ENCODE measurements around the gene CEP41. TPM values are rescaled to one million over a fixed set of nuclear protein-coding genes. Genes with fewer than 3 reads are reported as not detected.

Gene CEP41
- total and polyA plus RNA-seq, 2 experiments from 2014 or later: 17.4 to 25.0 TPM

DNA sequence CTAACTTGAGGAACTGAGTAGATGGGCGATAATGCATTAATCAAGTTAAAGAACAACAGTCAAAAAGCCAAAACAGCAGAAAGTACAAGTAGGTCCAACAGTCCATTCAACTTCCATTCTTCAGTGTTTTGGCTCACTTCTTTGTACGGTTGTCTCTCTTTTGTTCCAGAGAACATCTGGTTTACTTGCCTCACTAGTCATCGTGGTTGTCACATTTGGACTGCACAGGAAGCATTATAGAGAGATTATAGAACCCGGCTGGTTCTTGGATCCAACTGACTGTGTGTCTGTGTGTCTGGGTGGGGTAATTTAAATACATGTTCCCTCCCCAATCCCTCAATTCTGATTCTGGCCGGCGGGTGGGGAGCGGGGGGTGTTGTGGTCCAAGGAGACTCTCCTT lies 1.8 kb upstream of the CEP41 start (continued):
- TF ChIP-seq, protein P1, sequence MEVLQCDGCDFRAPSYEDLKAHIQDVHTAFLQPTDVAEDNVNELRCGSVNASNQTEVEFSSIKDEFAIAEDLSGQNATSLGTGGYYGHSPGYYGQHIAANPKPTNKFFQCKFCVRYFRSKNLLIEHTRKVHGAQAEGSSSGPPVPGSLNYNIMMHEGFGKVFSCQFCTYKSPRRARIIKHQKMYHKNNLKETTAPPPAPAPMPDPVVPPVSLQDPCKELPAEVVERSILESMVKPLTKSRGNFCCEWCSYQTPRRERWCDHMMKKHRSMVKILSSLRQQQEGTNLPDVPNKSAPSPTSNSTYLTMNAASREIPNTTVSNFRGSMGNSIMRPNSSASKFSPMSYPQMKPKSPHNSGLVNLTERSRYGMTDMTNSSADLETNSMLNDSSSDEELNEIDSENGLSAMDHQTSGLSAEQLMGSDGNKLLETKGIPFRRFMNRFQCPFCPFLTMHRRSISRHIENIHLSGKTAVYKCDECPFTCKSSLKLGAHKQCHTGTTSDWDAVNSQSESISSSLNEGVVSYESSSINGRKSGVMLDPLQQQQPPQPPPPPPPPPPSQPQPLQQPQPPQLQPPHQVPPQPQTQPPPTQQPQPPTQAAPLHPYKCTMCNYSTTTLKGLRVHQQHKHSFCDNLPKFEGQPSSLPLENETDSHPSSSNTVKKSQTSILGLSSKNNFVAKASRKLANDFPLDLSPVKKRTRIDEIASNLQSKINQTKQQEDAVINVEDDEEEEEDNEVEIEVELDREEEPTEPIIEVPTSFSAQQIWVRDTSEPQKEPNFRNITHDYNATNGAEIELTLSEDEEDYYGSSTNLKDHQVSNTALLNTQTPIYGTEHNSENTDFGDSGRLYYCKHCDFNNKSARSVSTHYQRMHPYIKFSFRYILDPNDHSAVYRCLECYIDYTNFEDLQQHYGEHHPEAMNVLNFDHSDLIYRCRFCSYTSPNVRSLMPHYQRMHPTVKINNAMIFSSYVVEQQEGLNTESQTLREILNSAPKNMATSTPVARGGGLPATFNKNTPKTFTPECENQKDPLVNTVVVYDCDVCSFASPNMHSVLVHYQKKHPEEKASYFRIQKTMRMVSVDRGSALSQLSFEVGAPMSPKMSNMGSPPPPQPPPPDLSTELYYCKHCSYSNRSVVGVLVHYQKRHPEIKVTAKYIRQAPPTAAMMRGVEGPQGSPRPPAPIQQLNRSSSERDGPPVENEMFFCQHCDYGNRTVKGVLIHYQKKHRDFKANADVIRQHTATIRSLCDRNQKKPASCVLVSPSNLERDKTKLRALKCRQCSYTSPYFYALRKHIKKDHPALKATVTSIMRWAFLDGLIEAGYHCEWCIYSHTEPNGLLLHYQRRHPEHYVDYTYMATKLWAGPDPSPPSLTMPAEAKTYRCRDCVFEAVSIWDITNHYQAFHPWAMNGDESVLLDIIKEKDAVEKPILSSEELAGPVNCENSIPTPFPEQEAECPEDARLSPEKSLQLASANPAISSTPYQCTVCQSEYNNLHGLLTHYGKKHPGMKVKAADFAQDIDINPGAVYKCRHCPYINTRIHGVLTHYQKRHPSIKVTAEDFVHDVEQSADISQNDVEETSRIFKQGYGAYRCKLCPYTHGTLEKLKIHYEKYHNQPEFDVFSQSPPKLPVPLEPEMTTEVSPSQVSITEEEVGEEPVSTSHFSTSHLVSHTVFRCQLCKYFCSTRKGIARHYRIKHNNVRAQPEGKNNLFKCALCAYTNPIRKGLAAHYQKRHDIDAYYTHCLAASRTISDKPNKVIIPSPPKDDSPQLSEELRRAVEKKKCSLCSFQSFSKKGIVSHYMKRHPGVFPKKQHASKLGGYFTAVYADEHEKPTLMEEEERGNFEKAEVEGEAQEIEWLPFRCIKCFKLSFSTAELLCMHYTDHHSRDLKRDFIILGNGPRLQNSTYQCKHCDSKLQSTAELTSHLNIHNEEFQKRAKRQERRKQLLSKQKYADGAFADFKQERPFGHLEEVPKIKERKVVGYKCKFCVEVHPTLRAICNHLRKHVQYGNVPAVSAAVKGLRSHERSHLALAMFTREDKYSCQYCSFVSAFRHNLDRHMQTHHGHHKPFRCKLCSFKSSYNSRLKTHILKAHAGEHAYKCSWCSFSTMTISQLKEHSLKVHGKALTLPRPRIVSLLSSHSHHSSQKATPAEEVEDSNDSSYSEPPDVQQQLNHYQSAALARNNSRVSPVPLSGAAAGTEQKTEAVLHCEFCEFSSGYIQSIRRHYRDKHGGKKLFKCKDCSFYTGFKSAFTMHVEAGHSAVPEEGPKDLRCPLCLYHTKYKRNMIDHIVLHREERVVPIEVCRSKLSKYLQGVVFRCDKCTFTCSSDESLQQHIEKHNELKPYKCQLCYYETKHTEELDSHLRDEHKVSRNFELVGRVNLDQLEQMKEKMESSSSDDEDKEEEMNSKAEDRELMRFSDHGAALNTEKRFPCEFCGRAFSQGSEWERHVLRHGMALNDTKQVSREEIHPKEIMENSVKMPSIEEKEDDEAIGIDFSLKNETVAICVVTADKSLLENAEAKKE (CRISPR knock-in tag; IDR thresholded peaks at IDR 0.05): no peak
- TF ChIP-seq EZH2phosphoT487 (IDR thresholded peaks at IDR 0.05; ENCODE audit: unreplicated experiment) (no peak), POLR2AphosphoS5 (IDR thresholded peaks at IDR 0.05; ENCODE audit: low read depth) (no peak), JUNB (IDR thresholded peaks at IDR 0.05; ENCODE audit: unreplicated experiment) (no peak), NANOG (IDR thresholded peaks at IDR 0.05; ENCODE audit: borderline replicate concordance) (no peak)
- TF ChIP-seq, protein P2, sequence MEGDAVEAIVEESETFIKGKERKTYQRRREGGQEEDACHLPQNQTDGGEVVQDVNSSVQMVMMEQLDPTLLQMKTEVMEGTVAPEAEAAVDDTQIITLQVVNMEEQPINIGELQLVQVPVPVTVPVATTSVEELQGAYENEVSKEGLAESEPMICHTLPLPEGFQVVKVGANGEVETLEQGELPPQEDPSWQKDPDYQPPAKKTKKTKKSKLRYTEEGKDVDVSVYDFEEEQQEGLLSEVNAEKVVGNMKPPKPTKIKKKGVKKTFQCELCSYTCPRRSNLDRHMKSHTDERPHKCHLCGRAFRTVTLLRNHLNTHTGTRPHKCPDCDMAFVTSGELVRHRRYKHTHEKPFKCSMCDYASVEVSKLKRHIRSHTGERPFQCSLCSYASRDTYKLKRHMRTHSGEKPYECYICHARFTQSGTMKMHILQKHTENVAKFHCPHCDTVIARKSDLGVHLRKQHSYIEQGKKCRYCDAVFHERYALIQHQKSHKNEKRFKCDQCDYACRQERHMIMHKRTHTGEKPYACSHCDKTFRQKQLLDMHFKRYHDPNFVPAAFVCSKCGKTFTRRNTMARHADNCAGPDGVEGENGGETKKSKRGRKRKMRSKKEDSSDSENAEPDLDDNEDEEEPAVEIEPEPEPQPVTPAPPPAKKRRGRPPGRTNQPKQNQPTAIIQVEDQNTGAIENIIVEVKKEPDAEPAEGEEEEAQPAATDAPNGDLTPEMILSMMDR (conservative IDR thresholded peaks at IDR 0.05; ENCODE audit: low read depth in 2 of 2): no peak
- TF ChIP-seq, protein P3, sequence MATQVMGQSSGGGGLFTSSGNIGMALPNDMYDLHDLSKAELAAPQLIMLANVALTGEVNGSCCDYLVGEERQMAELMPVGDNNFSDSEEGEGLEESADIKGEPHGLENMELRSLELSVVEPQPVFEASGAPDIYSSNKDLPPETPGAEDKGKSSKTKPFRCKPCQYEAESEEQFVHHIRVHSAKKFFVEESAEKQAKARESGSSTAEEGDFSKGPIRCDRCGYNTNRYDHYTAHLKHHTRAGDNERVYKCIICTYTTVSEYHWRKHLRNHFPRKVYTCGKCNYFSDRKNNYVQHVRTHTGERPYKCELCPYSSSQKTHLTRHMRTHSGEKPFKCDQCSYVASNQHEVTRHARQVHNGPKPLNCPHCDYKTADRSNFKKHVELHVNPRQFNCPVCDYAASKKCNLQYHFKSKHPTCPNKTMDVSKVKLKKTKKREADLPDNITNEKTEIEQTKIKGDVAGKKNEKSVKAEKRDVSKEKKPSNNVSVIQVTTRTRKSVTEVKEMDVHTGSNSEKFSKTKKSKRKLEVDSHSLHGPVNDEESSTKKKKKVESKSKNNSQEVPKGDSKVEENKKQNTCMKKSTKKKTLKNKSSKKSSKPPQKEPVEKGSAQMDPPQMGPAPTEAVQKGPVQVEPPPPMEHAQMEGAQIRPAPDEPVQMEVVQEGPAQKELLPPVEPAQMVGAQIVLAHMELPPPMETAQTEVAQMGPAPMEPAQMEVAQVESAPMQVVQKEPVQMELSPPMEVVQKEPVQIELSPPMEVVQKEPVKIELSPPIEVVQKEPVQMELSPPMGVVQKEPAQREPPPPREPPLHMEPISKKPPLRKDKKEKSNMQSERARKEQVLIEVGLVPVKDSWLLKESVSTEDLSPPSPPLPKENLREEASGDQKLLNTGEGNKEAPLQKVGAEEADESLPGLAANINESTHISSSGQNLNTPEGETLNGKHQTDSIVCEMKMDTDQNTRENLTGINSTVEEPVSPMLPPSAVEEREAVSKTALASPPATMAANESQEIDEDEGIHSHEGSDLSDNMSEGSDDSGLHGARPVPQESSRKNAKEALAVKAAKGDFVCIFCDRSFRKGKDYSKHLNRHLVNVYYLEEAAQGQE (IDR thresholded peaks at IDR 0.05; ENCODE audit: unreplicated experiment): no peak

Data from GM23338 (cell line).